GM19328 (cell line): Measurements from ENCODE around the gene ANKS1B.

Source experiments
- ATAC-seq: cut with Tn5 transposase; IDR thresholded peaks from one replicate; pipeline ENCODE4 v1.9.1; 2021; ENCODE audit warnings: mild to moderate bottlenecking, moderate library complexity; ENCODE audit not compliant: unreplicated experiment

The ANKS1B gene

GRCh38 chr12:98748463-98748862 is 1236.3 kb downstream of the ANKS1B start:
- no peak for ATAC-seq

- ATAC-seq: no peak
Measured at GRCh38 chr12:98745578-98746391, 1239.0 kb downstream of the ANKS1B start.

GRCh38 chr12:98744680-98745079 is 1240.1 kb downstream of the ANKS1B start:
- ATAC-seq: no peak

GRCh38 chr12:98743362-98743953 is 1241.3 kb downstream of the ANKS1B start:
- peak; percentile 50 for ATAC-seq

DNA sequence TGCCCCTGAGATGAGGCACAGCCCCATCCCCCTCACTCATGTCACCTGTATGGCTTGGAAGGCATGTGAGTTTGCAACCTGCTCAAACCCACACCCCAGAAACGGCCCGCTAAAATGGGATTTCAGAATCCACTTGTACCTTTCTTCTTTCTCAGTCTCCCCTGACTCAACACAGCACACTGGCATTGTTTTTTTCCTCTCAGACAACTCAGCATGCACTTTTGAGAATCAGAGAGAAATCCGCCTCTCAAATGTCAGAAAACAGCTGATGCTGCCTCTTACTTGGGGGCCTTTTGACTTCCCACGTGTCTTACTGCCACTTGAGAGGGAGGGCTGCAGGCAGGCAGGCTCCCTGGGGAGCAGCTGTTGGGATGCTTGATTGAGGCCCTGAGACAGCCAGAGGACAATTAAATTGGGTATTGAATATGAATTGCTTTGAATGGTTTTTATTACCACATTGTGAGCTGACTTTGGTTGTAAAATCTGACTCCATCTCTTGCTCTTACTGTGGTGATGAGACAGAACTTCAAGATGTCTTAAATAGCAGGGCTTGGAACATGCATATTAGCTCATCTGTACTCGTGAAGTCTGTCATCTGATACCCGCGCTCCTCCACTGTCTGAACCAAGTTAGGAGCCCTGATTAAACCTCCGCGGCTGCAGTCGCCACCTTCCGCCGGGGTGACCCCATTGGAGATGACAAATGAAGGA is 1243.0 kb downstream of the ANKS1B start:
- no peak for ATAC-seq

DNA sequence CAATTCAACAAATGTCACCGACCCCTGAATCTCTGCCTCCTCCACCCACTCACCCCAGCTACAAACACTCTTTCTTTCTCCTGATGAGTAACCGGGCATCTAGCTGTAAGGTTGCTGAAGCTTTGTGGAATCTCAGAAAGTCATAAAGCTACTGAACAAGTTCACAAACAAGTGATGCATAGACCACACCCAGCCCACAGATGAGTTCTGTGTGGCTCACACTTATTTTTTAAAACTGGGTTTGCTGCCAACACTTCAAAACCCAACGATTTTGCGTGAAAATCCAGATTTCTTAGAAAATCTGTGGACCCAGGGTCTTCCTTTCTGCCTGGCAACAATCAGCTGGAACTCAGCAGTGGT is 1243.6 kb downstream of the ANKS1B start:
- no peak for ATAC-seq

- no peak for ATAC-seq
Measured at GRCh38 chr12:98740751-98741150, 1244.0 kb downstream of the ANKS1B start.

GRCh38 chr12:98738539-98738938 is 1246.2 kb downstream of the ANKS1B start:
- ATAC-seq: no peak

- ATAC-seq: no peak
Measured at GRCh38 chr12:98738002-98738401, 1246.7 kb downstream of the ANKS1B start.

DNA sequence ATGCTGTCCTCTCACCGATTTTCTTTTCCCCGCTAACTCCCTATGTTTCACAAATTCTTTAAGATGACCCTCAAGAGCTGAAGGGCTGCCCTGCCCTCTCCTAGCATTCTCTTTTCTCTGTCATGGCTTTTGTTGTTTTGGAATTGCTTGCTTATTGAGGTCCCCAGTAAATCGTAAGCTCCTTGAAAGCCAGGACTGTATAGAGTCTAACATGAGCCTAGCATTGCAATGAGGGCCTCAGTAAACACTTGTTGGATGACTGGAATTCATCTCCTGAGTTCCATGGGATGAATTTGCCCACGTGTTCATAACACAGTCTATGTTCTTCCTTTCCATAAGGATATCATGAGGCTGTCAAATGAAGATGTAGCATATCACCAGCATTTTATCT is 1247.4 kb downstream of the ANKS1B start:
- ATAC-seq: no peak

GRCh38 chr12:98736352-98737321 is 1248.1 kb downstream of the ANKS1B start:
- ATAC-seq: no peak

DNA sequence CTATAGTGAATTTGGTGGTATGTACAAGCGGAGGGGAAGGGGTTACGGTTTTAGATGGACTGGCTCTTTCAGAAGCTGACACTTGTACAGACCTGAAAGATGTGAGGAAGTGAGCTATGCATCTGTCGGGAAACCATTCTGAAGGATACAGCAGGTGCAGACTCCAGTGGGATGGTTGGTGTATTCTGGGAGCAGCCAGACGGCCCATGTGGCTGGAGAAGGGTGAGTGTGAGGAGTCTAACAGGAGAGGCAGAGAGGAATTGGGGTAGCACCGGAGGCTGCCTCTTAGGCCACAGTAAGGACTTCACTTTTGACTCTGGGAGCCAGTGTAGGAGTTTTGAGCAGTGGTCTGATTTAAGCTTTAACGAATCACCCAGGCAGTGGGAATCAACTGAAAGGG is 1248.9 kb downstream of the ANKS1B start:
- ATAC-seq: no peak

- ATAC-seq: no peak
Measured at GRCh38 chr12:98733667-98734350, 1250.9 kb downstream of the ANKS1B start.

- no peak for ATAC-seq
Measured at GRCh38 chr12:98730412-98730811, 1254.3 kb downstream of the ANKS1B start.

GRCh38 chr12:98727196-98727595 is 1257.5 kb downstream of the ANKS1B start:
- ATAC-seq: no peak

DNA sequence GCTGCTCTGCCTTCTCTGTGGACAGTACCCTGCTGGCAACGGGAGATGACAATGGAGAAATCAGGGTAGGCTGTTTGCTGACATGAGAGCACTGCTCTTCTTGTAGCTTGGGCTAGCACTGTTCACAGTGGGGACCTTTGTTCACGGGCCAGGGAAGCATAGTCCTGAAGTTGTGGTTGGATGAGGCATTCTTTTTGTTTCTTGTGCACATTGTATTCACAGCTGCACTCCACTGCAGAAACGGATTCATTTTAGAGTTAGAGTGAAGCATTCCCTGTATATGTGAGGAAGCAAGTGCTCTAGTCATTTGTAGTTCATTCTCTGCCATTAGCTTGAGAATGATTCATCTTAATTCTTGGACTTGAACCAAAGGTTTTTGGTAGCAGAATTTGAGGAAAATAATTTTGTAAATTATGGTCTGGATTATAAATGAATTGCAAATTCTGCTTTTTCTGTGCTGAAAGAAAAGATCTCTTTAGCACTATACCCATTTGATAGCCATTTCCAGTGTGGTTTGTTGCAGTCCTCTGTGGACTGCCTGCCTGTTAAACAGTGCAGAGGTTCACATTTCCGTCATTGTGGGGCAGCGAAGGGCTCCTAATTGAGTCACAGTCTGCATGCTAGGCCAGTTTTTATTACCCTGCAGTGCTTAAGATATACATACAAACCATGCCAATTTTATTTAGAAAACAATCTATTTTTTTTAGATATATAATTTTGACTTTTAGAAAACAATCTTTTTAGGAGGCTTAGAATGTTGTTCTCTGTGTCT is 1259.1 kb downstream of the ANKS1B start:
- peak; percentile 55 for ATAC-seq

DNA sequence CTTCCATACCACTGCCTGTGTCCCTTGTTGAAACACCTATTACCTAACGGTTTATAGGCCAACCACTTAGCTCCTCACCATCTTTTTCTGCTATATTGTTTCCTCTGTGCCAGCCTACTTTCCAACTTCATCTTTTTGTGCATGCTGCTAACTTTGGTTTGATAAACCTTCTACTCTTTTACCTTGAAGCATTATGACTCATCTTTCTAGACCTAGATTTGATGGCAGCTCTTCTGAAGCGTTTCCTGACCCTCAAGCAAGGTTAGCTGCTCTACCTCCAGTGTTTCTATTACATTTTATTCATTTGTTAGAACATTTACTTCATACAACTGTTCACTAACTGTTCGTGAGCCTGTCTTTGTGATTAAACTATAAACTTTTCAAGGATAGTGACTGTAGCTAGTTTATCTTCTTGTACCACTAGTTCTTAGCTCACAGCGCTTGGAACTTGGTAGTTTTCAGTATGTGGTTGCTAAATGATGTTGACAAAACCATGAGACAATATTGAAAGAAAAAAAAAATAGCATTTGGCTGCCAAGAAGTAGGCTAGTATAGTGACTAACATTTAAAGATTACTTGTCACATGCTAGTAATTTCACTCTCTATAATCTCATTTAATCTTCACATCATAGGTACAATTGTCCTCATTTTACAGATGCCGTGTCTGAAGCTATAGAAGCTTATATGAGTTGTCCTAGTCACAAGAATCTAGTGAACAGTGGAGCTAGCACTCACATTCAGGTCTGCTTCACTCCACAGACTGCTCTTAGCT is 1260.2 kb downstream of the ANKS1B start:
- ATAC-seq: no peak

DNA sequence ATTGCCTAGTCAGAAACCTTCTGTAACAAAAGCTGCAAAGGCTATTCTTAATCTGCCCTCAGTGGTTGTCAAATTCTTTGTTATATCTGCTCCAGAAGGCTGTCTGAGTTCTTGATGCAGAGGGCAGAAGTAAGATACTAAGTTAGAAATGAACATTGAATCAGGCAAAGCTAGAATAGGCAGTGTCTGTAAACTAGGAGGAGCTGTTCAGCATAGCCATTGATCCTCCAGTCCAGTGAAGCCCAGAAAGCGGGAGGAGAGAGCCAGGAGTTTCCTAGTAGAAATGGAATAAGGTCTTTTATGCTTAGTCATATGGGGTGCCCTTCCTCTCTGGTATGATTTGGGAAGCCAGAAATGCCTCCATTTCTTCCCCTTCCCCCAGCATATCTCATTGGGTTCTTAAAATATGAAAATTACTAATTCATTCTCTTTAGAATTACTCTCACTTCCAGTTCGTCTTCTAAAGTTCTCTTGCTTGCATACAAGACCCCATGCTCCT is 1263.5 kb downstream of the ANKS1B start:
- no peak for ATAC-seq
